Mesodermal cell (in vitro differentiated cells): ENCODE results near the gene NEURL1B.
A peak's percentile ranks its signal among the peaks of the same experiment; 100 is the strongest.

Source experiments
- H3K27ac ChIP-seq: 2 replicates; pipeline ENCODE4 v1.7.0; 2013; ENCODE audit warnings: mild to moderate bottlenecking, low read depth, low read length, moderate library complexity; ENCODE audit not compliant: severe bottlenecking
- H3K36me3 ChIP-seq: 2 replicates; pipeline ENCODE4 v1.7.1; 2013; ENCODE audit warnings: mild to moderate bottlenecking, low read length, moderate library complexity; ENCODE audit not compliant: control insufficient read depth, insufficient read depth
- H3K4me1 ChIP-seq: one replicate; pipeline ENCODE4 v1.7.1; 2013; ENCODE audit warnings: mild to moderate bottlenecking, low read length; ENCODE audit not compliant: insufficient read depth, control insufficient read depth, poor library complexity, severe bottlenecking
- H3K4me3 ChIP-seq: 2 replicates; pipeline ENCODE4 v1.7.0; 2013; ENCODE audit warnings: low read length, control low read depth, mild to moderate bottlenecking; ENCODE audit not compliant: insufficient read depth, poor library complexity, severe bottlenecking; ENCODE audit errors: extremely low read depth
- H3K9me3 ChIP-seq: 2 replicates; pipeline ENCODE4 v1.7.1; 2013; ENCODE audit warnings: mild to moderate bottlenecking, low read length, moderate library complexity; ENCODE audit not compliant: control insufficient read depth
- WGBS, 2 experiments: methylation state at CpG; one replicate each; pipeline ENCODE4 v1.1.5; 2013; ENCODE audit warnings: missing lambda C conversion rate in 2 of 2; ENCODE audit not compliant: insufficient coverage in 2 of 2; 5-methylcytosine and 5-hydroxymethylcytosine counted together

Gene NEURL1B

DNA sequence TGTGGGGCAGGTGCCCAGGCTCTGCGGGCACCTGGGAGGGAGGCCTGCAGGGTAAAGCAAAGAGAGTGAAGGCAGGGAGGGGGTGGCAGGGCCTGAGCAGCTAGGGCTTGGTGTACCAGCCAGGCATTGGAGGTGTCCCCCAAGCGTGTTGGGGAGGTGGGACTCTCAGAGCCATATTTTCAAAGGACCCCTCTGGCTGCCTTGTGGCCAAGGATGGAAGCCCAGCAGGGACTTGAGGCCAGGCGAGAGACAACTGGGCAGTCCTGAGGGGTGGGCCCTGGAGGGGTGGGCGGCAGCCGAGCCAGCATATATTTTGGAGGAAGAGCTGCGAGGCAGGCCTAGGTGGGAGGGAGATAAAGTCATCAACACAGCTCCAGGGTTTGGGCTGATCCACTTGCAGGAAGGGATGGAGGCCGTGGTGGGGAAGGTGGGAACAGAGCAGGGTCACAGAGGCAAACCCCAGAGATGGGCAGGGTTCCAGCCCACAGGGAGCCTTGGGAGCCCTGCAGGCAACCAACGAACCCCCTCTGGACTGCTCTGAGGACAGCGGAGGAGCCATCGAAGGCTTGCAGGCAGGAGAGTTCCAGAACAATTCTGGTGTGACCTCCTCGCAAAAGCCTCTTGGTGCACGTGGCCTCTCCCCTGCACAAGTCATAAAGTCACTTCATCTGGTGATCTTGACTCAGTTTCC lies 94.2 kb downstream of the NEURL1B start:
- WGBS, 2 experiments, result 88 to 90% methylated on average over 12 of the region's 12 CpGs
- H3K27ac ChIP-seq, result no peak overlapping the region
- no peaks in the 10 kb centered on the region for H3K9me3 ChIP-seq
- H3K36me3 ChIP-seq, result no peaks in the 10 kb centered on the region
- no peak overlapping the region for H3K4me3 ChIP-seq
- H3K4me1 ChIP-seq, result peaks cover 21% of the 10 kb centered on the region

DNA sequence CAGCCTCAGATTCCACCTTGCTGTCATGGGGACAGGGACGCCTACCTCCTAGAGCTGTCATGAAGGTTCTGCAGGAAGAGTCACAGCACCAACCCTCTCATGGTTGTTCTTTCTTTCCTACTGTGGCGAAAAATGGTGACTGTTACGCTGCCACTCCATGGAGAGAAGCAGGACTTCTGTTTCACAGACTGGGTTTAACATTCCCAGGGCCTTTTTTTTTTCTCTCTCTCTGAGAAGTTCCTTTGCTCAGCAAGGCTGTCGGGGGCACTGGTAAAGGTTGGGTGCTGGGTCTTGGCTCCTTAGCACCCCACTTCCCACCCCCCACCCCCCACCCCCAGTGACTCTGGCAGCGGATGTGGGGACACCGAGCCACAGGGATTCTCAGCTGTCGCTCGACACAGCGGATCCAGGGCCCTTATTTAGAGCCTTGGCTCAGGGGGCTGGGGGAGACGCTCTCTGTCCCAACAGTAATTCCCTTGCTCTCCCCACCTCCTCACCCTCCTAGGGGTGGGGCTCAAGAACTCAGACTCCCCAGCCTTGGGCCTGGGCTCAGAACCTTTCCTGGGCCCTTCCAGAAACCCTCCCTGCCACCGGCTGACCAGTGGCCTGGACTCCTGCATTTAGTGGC lies 95.6 kb downstream of the NEURL1B start:
- Histone ChIP-seq H3K27ac (no peak overlapping the region), H3K36me3 (no peaks in the 10 kb centered on the region), H3K4me1 (peaks cover 32% of the 10 kb centered on the region), H3K4me3 (no peak overlapping the region), H3K9me3 (no peaks in the 10 kb centered on the region)
- WGBS, 2 experiments, result 84 to 91% methylated on average over 4 to 5 of the region's 11 CpGs

DNA sequence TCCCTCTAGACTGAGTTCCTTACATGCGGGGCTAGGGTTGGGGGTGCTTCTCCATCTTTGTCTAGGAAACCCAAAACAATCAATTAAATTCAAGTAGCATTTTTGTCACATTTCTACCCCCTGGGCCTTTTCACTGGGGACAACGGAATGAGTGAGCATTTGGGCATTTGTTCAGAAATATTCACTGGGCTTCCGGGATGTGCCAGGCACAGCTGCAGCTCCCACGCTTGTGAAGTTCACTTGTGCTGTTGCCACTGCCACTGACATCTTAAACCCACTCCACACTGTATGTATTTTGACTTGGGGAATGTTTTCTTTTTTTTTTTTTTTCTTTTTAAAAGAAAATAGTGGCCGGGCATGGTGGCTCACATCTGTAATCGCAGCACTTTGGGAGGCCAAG lies 98.3 kb downstream of the NEURL1B start:
- 91 to 96% methylated on average over 3 of the region's 6 CpGs for WGBS, 2 experiments
- Histone ChIP-seq H3K4me1 (peaks cover 19% of the 10 kb centered on the region), H3K9me3 (no peaks in the 10 kb centered on the region), H3K4me3 (no peak overlapping the region), H3K27ac (no peak overlapping the region), H3K36me3 (no peaks in the 10 kb centered on the region)

DNA sequence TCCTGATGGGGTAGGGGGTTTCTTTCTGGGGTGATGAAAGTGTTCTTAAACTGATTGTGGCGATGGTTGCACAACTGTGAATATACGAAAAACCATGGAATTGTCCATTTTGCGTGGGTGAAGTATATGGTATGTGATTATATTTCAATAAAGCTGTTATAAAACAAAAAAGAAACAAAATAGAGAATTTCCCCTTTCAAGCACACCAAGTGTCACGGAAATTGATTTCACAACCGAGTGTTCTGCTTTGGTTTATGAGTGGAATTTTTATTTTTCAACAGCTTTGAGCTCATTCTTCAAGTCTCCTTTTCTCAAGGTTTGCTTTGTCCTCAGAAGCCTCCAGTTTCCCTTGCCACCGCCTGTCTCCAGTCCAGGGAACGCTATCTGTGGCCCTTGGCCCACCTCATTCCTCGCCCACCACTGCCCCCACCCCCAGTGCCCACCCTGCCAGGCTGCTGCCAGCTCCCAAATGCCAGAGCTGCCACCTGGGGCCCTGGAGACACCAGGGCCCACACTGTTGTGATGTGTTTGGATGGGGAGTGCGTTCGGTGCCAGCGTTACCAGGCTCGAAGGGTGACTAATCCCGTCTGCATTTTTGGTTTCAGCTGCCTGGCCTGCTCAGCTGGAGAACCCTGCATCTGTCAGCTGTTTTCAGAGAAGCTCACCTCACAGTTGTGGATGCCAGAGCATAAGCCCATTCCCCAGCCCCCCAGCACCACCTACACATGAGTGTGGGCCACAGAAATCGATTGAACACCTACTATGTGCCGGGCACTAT lies 99.6 kb downstream of the NEURL1B start:
- 77 to 80% methylated on average over 8 of the region's 15 CpGs for WGBS, 2 experiments
- H3K4me1 ChIP-seq, result peaks cover 17% of the 10 kb centered on the region
- H3K27ac ChIP-seq, result peak overlapping the region; percentile 81
- H3K9me3 ChIP-seq, result no peaks in the 10 kb centered on the region
- no peak overlapping the region for H3K4me3 ChIP-seq
- H3K36me3 ChIP-seq, result no peaks in the 10 kb centered on the region
